SK-N-SH treated with all-trans-retinoic acid at 6 μM for 48 hours (cell line): ENCODE measurements around the gene CSTB.

Source experiments
- ATAC-seq: fragments of 200-7000 bp; cut with Tn5 transposase; 3 replicates; pipeline ENCODE4 v1.9.1; 2020; ENCODE audit warnings: mild to moderate bottlenecking, moderate library complexity
- ARNTL ChIP-seq: fragments of 450-650 bp; formaldehyde crosslinking; IDR thresholded peaks from 2 replicates; pipeline ENCODE4 v1.5.0; 2020; ENCODE audit warnings: low read depth, mild to moderate bottlenecking, moderate library complexity, borderline replicate concordance
- BACH2 ChIP-seq: fragments of 250-450 bp; sonication (Bioruptor Pico); IDR thresholded peaks from 2 replicates; pipeline ENCODE4 v1.9.0; 2021; ENCODE audit warnings: mild to moderate bottlenecking, borderline replicate concordance
- CREB5 ChIP-seq: fragments of 250-450 bp; sonication (Bioruptor Pico); IDR thresholded peaks from 2 replicates; pipeline ENCODE4 v1.5.1; 2020; ENCODE audit warnings: low read depth, mild to moderate bottlenecking, moderate library complexity
- CSRNP3 ChIP-seq: fragments of 250-450 bp; sonication (Bioruptor Pico); IDR thresholded peaks from 2 replicates; pipeline ENCODE4 v1.5.1; 2021; ENCODE audit warnings: mild to moderate bottlenecking, moderate library complexity
- ESRRG ChIP-seq: fragments of 250-450 bp; sonication (Bioruptor Pico); IDR thresholded peaks from 2 replicates; pipeline ENCODE4 v1.6.1; 2021; ENCODE audit warnings: mild to moderate bottlenecking
- GLIS3 ChIP-seq: fragments of 250-450 bp; sonication (Bioruptor Pico); IDR thresholded peaks from 2 replicates; pipeline ENCODE4 v1.5.0; 2020; ENCODE audit warnings: mild to moderate bottlenecking, moderate library complexity
- OSR1 ChIP-seq: fragments of 250-450 bp; sonication (Bioruptor Pico); IDR thresholded peaks from 2 replicates; pipeline ENCODE4 v1.8.0; 2022; ENCODE audit warnings: moderate library complexity, mild to moderate bottlenecking, inconsistent platforms
- PATZ1 ChIP-seq: fragments of 250-450 bp; sonication (Bioruptor Pico); IDR thresholded peaks from 2 replicates; pipeline ENCODE4 v1.8.0; 2020; ENCODE audit warnings: mild to moderate bottlenecking, moderate library complexity, borderline replicate concordance
- POU6F1 ChIP-seq: fragments of 250-450 bp; sonication (Bioruptor Pico); IDR thresholded peaks from 2 replicates; pipeline ENCODE4 v1.8.0; 2021; ENCODE audit warnings: low read depth, mild to moderate bottlenecking, moderate library complexity, borderline replicate concordance
- RARB ChIP-seq: fragments of 250-450 bp; sonication (Bioruptor Pico); IDR thresholded peaks from 2 replicates; pipeline ENCODE4 v1.8.0; 2021; ENCODE audit warnings: mild to moderate bottlenecking, moderate library complexity
- SNAI2 ChIP-seq: fragments of 250-450 bp; sonication (Bioruptor Pico); IDR thresholded peaks from 2 replicates; pipeline ENCODE4 v1.5.0; 2020; ENCODE audit warnings: mild to moderate bottlenecking, moderate library complexity
- TCF4 ChIP-seq: fragments of 250-450 bp; sonication (Bioruptor Pico); IDR thresholded peaks from 2 replicates; pipeline ENCODE4 v1.8.0; 2021; ENCODE audit warnings: mild to moderate bottlenecking, moderate library complexity, borderline replicate concordance
- TOX ChIP-seq: fragments of 250-450 bp; sonication (Bioruptor Pico); IDR thresholded peaks from 2 replicates; pipeline ENCODE4 v1.8.0; 2021; ENCODE audit warnings: mild to moderate bottlenecking, moderate library complexity, borderline replicate concordance
- TSHZ2 ChIP-seq: fragments of 250-450 bp; sonication (Bioruptor Pico); IDR thresholded peaks from 2 replicates; pipeline ENCODE4 v1.5.0; 2020; ENCODE audit warnings: mild to moderate bottlenecking, moderate library complexity
- ZC3H10 ChIP-seq: fragments of 250-450 bp; sonication (Bioruptor Pico); IDR thresholded peaks from 2 replicates; pipeline ENCODE4 v1.5.1; 2021; ENCODE audit warnings: mild to moderate bottlenecking, moderate library complexity
- ZFP3 ChIP-seq: fragments of 250-450 bp; sonication (Bioruptor Pico); IDR thresholded peaks from 2 replicates; pipeline ENCODE4 v1.5.0; 2020; ENCODE audit warnings: mild to moderate bottlenecking, moderate library complexity
- ZNF565 ChIP-seq: fragments of 450-650 bp; formaldehyde crosslinking; conservative IDR thresholded peaks from 2 replicates; pipeline ENCODE4 v1.5.0; 2020; ENCODE audit warnings: low read depth, mild to moderate bottlenecking, moderate library complexity
- ZNF8 ChIP-seq: fragments of 450-650 bp; formaldehyde crosslinking; IDR thresholded peaks from 2 replicates; pipeline ENCODE4 v1.5.0; 2020; ENCODE audit warnings: mild to moderate bottlenecking, moderate library complexity

Gene CSTB

GRCh38 chr21:43750339-43751033 is 25.6 kb downstream of the CSTB start:
- ATAC-seq: no peak
- TF ChIP-seq ZNF565 (CRISPR knock-in tag) (no peak), CREB5 (CRISPR knock-in tag) (no peak)

GRCh38 chr21:43749651-43750262 is 26.4 kb downstream of the CSTB start:
- no peak for ATAC-seq

GRCh38 chr21:43748622-43749021 is 27.5 kb downstream of the CSTB start:
- no peak for TF ChIP-seq ZC3H10 (CRISPR knock-in tag)
- no peak for TF ChIP-seq OSR1
- no peak for TF ChIP-seq ARNTL (CRISPR knock-in tag)
- ATAC-seq: no peak

More at GRCh38 chr21:43749651-43750262, 26.4 kb downstream of the CSTB start:
- no peak for TF ChIP-seq TOX (CRISPR knock-in tag)
- TF ChIP-seq ARNTL (CRISPR knock-in tag): no peak
- TF ChIP-seq TSHZ2 (CRISPR knock-in tag): no peak
- no peak for TF ChIP-seq TCF4 (CRISPR knock-in tag)
- TF ChIP-seq ZFP3 (CRISPR knock-in tag): no peak
- no peak for TF ChIP-seq SNAI2
- no peak for TF ChIP-seq PATZ1 (CRISPR knock-in tag)
- no peak for TF ChIP-seq ESRRG (CRISPR knock-in tag)
- TF ChIP-seq GLIS3 (CRISPR knock-in tag): no peak
- TF ChIP-seq OSR1: no peak
- no peak for TF ChIP-seq BACH2 (CRISPR knock-in tag)
- TF ChIP-seq RARB: no peak

- ATAC-seq: no peak
These were observed 30.2 kb downstream of the CSTB start for GRCh38 chr21:43745772-43746517.

More at GRCh38 chr21:43745772-43746517, 30.2 kb downstream of the CSTB start:
- TF ChIP-seq POU6F1 (no peak), ZNF8 (CRISPR knock-in tag) (no peak), BACH2 (CRISPR knock-in tag) (no peak), TSHZ2 (CRISPR knock-in tag) (no peak), OSR1 (no peak), CSRNP3 (no peak)
